ENCODE measurements around the gene ANXA9.
A peak's percentile ranks its signal among the peaks of the same experiment; 100 is the strongest.

The ANXA9 gene

GRCh38 chr1:151005729-151006319 lies 23.7 kb downstream of the ANXA9 start:
- DNase-seq (ENCODE audit: low spot score), result no peak

GRCh38 chr1:151006327-151007052 lies 24.4 kb downstream of the ANXA9 start, which contains the start of gene MINDY1:
TSS of gene MINDY1 (minus strand) at chr1:151006902. CDS start at chr1:151002617, 4,285 bp downstream.
- peak; percentile 99 for DNase-seq (ENCODE audit: low spot score)

GRCh38 chr1:151007853-151008243 lies 25.8 kb downstream of the ANXA9 start:
- DNase-seq (ENCODE audit: low spot score), result no peak

GRCh38 chr1:151008244-151009205 lies 26.4 kb downstream of the ANXA9 start, which contains the start of gene PRUNE1:
TSS of gene PRUNE1 (plus strand) at chr1:151008449. CDS start at chr1:151008633, 184 bp downstream.
- DNase-seq (ENCODE audit: low spot score), result peak; percentile 100

- no peak for DNase-seq (ENCODE audit: low spot score)
These were observed 27.1 kb downstream of the ANXA9 start for GRCh38 chr1:151009206-151009587.

- DNase-seq (ENCODE audit: low spot score), result no peak
These were observed 27.7 kb downstream of the ANXA9 start for GRCh38 chr1:151009674-151010345.

GRCh38 chr1:151010346-151010726 lies 28.2 kb downstream of the ANXA9 start:
- no peak for DNase-seq (ENCODE audit: low spot score)

- peak; percentile 59 for DNase-seq (ENCODE audit: low spot score)
These were observed 29.2 kb downstream of the ANXA9 start for GRCh38 chr1:151011154-151011850.

- no peak for DNase-seq (ENCODE audit: low spot score)
These were observed 30.8 kb downstream of the ANXA9 start for GRCh38 chr1:151012684-151013471.

GRCh38 chr1:151013518-151013917 lies 31.4 kb downstream of the ANXA9 start:
- DNase-seq (ENCODE audit: low spot score), result no peak

- peak; percentile 90 for DNase-seq (ENCODE audit: low spot score)
These were observed 42.6 kb downstream of the ANXA9 start for GRCh38 chr1:151024540-151025146.

- DNase-seq (ENCODE audit: low spot score), result no peak
These were observed 44.4 kb downstream of the ANXA9 start for GRCh38 chr1:151026460-151026859.

- no peak for DNase-seq (ENCODE audit: low spot score)
These were observed 50.1 kb downstream of the ANXA9 start for GRCh38 chr1:151032164-151032563.

GRCh38 chr1:151035167-151035566 lies 53.1 kb downstream of the ANXA9 start:
- DNase-seq (ENCODE audit: low spot score), result no peak

GRCh38 chr1:151036356-151036755 lies 54.3 kb downstream of the ANXA9 start, which contains the start of gene BNIPL:
TSS of gene BNIPL (plus strand) at chr1:151036586. CDS start at chr1:151036726, 140 bp downstream.
- no peak for DNase-seq (ENCODE audit: low spot score)

- no peak for DNase-seq (ENCODE audit: low spot score)
These were observed 54.9 kb downstream of the ANXA9 start for GRCh38 chr1:151037032-151037431.

- DNase-seq (ENCODE audit: low spot score), result no peak
These were observed 57.4 kb downstream of the ANXA9 start for GRCh38 chr1:151039521-151039920.

GRCh38 chr1:151043163-151043562 lies 61.1 kb downstream of the ANXA9 start:
- no peak for DNase-seq (ENCODE audit: low spot score)

Data from COLO829 (cell line).